ENCODE measurements around the gene HACE1.
"Not testable (repeated sequence)": the region's sequence is repeated elsewhere in the genome, so short reads cannot be mapped to it uniquely, and the experiment has no call there.

The HACE1 gene

DNA sequence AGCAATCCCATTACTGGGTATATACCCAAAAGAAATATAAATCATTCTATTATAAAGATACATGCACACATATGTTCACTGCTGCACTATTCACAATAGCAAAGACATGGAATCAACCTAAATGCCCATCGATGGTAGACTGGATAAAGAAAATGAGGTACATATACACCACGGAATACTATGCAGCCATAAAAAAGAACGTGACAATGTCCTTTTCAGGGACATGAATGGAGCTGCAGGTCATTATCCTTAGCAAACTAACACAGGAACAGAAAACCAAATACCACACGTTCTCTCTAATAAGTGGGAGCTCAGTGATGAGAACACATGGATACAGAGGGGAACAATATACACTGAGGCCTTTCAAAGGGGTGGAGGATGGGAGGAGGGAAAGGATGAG is 38.9 kb downstream of the HACE1 start:
- DNase-seq: not testable (repeated sequence)

DNA sequence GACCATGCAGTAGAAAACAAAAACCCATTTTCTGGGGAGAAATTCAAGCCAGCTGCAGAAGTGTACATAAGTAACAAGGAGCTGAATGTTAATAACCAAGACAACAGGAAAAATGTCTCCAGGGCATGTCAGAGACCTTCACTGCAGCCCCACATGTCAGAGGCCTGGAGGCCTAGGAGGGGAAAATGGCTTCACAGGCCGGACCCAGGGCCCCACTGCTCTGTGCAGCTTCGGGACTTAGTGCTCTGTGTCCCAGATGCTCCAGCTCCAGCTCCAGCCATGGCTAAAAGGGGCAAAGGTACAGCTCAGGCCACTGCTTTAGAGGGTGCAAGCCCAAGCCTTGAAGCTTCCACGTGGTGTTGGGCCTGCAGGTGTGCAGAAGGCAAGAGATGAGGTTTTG is 43.6 kb downstream of the HACE1 start:
- no peak for DNase-seq

DNA sequence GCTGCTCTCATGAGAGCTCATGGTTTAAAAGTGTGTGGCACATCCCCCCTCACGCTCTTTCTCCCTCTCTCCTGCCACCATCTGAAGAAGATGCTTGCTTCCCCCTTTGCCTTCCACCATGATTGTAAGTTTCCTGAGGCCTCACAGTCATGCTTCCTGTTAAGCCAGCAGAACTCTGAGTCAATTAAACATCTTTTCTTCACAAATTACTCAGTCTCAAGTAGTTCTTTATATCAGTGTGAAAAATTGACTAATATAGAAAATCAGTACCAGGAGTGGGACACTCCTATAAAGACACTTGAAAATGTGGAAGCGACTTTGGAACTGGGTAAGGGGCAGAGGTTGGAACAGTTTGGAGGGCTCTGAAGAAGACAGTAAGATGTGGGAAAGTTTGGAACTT is 45.0 kb downstream of the HACE1 start:
- DNase-seq: peak; percentile 6

DNA sequence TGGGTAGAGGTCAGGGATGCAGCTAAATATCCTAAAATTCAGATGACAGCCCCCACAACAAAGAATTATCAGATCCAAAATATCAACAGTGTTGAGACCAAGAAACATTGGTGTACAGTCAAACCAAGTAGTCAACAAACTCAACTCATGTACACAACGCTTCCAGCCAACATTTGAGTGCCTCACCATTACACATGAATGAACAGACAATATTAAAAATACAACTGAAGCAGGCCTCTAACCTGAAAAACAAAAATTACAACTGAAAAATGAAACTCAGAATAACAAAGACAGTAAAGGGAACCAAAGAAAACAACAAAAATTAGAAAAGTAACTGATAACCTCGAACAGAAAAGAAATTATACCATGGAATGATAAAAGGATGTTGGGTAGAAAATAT is 46.2 kb downstream of the HACE1 start:
- no peak for DNase-seq

DNA sequence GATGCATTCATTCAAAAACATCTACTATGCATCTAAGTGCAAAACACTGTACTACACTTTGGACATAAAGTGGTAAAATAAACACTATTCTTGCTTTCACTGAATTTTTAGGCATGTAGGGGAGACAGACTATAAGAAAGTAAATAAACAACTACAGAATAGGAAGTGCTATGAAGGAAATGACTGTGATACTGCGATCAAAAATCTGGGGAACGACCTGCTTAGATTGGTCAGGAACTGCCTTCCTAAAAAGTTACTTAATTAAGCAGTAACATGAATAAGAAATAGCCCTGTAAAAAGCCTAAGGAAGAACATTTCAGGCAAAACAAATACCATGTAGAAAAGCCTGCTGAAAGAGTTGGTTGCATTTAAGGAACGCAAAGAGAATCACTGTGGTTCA is 50.6 kb downstream of the HACE1 start:
- no peak for DNase-seq

DNA sequence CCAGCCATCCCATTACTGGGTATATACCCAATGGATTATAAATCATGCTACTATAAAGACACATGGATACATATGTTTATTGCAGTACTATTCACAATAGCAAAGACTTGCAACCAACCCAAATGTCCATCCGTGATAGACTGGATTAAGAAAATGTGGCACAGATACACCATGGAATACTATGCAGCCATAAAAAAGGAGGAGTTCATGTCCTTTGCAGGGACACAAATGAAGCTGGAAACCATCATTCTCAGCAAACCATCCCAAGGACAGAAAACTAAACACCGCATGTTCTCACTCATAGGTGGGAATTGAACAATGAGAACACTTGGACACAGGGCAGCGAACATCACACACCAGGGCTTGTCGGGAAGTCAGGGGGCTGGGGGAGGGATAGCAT is 54.4 kb downstream of the HACE1 start:
- not testable (repeated sequence) for DNase-seq

DNA sequence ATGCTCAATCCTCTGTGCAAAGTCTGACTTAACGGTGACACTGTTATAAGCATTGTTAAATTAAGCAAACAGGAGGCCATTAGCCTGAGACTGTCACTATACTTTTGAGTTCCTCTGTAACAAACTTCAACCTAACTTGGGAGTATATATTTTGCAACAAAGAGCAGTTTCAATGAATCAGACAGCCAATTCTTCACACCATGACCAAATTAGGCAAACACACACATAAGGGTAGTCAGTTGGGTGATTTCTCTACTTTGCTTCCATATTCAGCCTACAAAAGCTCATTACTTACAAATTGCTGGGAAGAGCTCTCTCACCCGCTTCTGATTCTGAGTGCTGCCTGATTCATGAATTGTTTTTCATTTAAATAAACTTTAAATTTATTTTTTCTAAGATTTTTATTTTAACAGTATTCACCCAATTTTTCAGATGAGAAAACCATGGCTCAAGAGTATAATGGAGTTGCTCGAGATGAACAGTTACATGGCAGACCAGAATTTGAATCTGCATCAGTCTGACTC is 60.5 kb downstream of the HACE1 start:
- DNase-seq: no peak

DNA sequence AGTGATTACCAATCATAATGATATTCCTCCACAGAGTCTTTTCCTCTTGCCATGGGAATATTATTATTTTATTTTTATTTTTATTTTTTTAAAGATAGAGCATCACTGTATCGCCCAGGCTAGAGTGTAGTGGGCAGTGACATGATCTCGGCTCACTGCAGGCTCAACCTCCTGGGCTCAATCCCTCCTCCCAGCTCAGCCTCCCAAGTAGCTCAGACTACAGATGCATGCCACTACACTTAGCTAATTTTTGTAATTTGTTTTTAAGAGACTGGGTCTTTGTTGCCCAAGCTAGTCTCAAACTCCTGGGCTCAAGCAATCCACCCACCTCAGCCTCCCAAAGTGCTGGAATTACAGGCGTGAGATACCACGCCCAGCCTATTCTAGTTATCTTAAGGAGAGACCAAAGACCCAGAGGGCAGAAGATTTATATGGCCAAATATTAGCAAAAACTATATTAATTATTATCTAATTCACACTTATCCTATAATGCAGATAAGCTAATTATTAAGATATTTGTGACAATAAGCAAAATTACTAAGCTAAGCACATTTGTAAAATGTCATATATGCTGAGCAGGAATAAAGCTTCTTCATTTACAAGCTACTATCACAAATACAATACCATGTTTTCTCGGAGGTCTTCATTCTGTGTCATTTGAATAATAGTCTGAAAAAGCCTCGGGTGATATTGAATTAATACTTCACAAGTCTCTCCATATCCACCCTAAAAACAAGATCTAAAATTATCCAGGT is 63.5 kb downstream of the HACE1 start:
- no peak for DNase-seq

DNA sequence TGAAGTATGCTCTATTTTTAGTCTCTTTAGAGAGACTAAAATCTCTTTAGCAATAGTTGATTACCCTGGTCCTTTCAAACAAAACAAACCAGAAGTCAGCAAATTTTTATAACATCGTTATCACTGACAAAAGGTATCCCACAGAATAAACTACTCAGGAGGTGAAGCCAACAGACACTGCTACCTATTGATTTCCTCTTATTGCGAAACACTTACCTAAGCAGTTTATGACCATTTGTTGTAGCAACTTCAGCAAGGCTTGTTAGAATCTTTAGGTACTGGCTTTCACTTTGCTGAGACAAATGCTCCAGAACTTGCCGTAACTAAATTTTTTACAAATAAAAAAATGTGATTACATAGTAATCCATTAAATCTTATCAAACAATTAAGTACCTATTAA is 64.4 kb downstream of the HACE1 start:
- no peak for DNase-seq

DNA sequence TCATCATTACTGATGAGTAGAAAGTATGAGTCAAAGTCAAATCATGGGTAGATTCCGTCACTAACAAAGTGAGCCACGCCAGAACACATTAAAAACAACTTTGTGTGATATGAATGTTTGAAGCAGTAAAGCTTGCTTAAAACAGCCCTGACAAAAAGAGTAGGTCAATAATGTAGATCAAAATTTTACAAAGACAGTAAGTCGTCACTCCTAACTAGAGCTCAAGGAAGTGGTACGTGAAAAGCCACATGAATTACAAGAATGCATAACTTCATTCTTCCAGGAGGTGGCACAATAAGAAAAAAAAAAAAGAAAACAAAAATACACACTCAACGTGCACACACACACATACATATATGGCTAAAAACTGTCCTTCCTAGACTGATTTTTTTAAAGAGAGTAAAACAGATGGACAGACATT is 69.9 kb downstream of the HACE1 start:
- peak; percentile 53 for DNase-seq

DNA sequence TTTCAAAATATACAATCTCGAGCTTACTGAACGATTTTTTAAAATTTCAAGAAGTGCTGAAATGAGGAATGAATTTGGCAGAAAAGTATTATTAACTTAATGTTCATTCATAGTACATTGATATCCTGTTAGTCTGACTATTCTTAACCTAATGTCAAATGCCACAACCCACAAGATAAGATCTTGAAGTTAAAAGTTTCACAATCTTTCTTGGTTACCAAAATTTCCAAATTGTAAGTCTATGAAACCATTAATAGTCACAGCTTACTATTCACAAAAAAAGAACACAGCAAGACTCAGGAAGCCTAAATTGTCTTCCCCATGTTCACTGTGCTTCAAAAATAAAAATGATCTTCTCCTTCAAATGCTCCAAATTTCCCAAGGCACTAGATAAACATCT is 71.3 kb downstream of the HACE1 start:
- DNase-seq: peak; percentile 48

DNA sequence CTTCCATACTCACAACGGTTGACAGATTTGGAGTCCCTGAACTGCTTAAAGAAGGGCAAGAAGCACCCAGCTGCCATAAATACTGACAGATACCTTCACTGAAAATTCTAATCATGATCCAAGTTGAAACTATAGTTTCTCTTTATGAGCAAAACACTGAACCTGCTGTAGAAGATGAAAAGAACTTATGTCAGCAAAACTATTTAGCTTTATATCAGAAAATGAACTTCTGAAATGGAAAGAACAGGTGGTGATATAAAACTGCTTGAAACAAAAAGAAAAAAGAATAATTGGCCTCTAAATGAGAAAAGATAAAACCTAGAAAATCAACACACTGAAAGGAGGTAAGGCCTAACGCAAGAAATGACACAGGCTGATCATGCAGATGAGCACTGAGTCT is 72.4 kb downstream of the HACE1 start:
- peak; percentile 10 for DNase-seq

DNA sequence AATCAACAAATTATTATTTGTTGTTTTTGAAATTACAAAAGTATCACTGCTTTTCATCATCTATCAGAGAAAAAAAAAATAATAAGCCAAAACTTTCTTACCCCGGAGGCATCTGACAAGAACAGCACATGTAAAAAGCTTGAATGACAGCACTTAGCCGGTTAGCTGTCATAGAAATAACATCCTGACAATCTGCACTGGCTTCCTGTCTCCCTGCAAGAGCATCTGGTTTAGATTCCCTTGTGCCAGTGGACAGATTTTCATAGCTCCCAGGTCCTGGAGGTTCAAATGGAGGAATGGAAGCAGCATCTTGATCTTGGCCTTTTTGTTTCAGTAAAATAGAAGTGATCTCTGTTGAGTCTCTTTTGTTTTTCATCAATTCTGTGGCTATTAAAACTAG is 74.8 kb downstream of the HACE1 start:
- DNase-seq: no peak

DNA sequence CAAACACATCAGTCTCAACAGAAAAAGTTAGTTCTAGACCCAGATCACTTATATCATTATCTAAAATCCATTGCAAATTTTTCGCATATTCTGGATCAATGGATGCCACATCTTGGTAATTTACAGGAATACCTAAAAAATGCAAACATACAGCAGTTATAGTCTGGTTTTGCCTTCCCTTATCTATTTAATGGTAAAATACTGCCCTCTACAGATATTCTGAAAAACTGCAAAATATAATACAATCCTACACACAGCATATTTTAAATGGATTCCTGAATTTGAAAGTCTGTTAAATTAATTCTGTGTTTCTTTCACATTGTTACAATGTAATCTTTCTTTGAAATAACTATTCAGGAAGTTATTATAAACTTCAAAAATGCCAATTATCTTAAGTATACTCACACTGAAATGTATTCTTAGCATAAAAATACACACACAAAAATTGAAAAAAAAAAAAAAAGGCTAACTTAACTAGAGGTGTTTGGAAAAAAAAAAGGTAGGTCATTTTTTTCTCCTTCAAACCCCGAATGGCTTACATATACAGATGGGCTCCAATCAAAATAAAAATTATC is 88.4 kb downstream of the HACE1 start:
- peak; percentile 27 for DNase-seq

DNA sequence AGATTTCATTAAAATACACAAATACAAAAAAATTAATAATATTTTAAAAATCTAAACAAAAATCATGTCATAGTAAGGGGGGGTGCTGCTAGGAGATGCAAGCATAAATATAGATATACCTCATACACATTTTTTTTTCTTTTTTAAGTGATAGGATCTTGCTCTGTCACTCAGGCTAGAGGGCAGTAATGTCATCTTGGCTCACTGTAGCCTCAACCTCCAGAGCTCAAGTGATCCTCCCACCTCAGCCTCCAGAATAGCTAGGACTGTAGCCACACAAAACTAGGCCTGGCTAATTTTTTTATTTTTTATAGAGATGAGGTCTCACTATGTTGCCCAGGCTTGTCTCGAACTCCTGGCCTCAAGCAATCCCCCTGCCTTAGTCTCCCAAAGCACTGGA is 90.8 kb downstream of the HACE1 start:
- no peak for DNase-seq

DNA sequence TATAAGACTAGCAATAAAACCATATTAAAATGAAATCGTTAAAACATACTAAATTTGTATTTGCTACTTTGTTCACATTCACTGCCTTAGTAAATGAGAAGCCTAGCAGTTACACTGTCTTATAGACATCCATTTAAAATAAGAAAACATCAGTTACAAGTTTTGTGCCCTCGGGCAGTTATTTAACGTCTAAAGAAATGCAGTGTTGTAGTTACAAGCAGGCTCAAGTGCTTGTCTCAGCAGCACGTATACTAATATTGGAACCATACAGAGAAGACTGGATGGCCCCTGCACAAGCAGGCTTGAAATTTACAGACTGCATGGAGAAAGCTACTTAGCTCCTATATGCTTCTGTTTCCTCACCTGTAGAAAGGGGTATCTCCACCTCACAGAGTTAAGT is 93.1 kb downstream of the HACE1 start:
- no peak for DNase-seq

DNA sequence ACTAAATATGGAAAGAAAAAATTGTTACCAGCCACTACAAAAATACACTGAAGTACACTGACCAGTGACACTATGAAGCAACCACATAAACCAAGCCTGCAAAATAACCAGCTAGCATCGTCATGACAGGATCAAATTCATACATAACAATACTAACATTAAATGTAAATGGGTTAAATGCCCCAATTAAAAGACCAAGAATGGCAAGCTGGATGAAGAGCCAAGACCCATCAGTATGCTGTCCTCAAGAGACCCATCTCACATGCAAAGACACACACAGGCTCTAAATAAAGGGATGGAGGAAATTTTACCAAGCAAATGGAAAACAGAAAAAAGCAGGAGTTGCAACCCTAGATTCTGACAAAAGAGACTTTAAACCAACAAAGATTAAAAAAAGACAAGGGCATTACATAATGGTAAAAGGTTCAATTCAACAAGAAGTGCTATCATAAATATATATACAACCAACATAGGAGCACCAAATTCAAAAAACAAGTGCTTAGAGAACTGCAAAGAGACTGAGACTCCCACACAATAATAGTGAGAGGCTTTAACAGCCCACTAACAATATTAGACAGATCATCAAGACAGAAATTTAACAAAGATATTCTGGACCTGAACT is 104.8 kb downstream of the HACE1 start:
- DNase-seq: no peak

DNA sequence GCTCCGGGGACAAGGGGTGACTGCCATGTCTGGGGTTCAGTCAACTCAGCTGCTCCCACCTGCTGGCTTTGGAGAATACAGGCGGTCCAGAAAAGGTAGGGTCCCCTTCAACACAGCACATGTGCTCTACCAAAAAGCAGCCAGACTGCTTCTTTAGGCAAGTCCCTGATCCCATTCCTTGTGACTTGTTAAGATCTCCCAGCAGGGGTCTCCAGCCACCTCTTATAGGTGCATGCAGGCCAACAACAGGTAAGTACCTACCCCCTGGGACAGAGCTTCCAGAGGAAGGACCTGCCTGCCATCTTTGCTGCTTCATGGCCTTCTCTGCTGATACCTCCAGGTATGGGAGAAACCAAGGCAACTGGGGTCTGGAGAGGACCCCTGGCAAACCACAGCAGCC is 106.5 kb downstream of the HACE1 start:
- DNase-seq: no peak

DNA sequence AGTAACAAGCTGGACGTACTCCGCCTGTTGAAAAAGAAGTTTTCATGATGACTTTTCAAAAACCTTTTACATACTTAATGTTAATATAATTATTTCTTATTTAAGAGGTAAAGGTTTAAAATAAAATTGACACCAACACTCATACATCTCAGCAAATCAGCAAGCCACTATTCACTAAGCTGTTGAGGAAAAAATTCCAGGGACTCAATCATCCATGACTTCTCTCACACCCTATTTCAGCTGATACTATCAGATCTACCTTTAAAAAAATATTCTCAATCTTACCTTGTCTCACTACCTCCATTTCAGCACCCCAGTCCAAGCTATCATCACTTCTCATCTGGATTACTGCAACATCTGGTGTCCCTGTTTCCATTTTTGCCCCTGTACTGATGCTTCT is 109.3 kb downstream of the HACE1 start:
- DNase-seq: no peak

DNA sequence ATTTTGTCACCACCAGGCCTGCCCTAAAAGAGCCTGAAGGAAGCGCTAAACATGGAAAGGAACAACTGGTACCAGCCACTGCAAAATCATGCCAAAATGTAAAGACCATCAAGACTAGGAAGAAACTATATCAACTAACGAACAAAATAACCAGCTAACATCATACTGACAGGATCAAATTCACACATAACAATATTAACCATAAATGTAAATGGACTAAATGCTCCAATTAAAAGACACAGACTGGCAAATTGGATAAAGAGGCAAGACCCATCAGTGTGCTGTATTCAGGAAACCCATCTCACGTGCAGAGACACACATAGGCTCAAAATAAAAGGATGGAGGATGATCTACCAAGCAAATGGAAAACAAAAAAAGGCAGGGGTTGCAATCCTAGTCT is 120.6 kb downstream of the HACE1 start:
- not testable (repeated sequence) for DNase-seq

DNA sequence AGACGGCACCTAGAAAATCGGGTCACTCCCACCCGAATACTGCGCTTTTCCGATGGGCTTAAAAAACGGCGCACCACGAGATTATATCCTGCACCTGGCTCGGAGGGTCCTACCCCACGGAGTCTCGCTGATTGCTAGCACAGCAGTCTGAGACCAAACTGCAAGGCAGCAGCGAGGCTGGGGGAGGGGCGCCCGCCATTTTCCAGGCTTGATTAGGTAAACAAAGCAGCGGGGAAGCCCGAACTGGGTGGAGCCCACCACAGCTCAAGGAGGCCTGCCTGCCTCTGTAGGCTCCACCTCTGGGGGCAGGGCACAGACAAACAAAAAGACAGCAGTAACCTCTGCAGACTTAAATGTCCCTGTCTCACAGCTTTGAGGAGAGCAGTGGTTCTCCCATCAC is 122.2 kb downstream of the HACE1 start:
- not testable (repeated sequence) for DNase-seq

DNA sequence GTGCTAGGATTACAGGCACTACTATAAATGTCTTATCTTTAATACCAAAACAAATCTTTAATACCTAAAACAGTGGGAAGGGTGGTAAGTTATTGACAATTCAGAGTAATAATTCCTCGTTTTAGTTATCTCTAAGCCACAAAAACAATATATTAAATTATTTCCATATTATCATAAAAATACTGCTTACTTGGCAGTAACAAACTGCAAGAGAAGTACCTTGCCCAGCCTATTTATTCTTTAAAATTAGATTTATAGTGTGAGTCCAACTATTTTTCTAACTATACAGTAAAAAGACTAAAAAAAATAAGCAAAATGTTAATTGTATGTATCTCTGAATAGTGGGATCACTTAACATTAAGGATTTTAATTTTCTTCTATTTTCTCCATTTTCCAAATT is 123.2 kb downstream of the HACE1 start:
- no peak for DNase-seq

DNA sequence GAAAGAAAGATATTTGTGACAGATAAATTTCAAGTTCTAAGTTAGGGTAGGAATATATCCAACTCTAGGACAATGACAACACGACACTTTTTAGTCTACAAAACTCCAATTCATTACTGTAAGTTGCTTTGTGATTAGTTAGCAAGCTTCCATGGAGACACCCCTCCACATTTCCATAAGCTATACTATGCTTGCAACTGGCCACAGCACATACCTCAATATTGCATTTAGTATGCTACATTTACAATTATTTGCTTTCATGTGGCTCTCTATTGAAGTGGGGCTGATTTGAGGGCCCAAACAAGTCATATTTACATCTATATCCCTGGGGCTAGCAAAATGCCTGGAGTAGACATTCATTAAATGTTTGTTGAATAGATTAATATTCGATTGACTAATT is 129.3 kb downstream of the HACE1 start:
- DNase-seq: no peak

DNA sequence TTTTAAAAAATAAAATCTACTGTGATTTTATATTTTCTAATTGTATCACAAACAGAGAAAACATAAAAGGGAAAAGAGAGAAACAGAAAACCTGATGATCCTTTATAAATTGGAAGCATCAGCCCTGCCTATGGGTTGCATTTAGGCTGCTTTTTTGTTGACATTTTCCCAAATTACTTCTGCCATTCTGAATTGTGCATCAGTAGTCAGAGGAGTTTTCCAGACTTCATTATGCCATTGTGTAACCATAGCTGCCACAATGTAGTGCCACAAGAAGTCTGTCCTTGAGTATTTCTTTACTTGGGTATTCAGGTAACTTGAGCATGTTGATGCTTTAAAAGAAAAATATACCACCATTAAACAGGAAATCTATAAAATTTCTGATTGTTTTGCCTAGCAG is 130.3 kb downstream of the HACE1 start:
- no peak for DNase-seq
